ENCODE measurements around the gene DOK5.

DOK5 gene

GRCh38 chr20:54560357-54560756 lies 85.0 kb downstream of the DOK5 start:
- DNase-seq (ENCODE audit: low read depth) = no peak

GRCh38 chr20:54565255-54565654 lies 89.9 kb downstream of the DOK5 start:
- DNase-seq (ENCODE audit: low read depth) = no peak

- no peak for DNase-seq (ENCODE audit: low read depth)
Observed at GRCh38 chr20:54566031-54566688, 90.8 kb downstream of the DOK5 start.

GRCh38 chr20:54570561-54570960 lies 95.2 kb downstream of the DOK5 start:
- no peak for DNase-seq (ENCODE audit: low read depth)

GRCh38 chr20:54572665-54573435 lies 97.5 kb downstream of the DOK5 start:
- no peak for DNase-seq (ENCODE audit: low read depth)

- no peak for DNase-seq (ENCODE audit: low read depth)
Observed at GRCh38 chr20:54573838-54574237, 98.4 kb downstream of the DOK5 start.

GRCh38 chr20:54576518-54576917 lies 101.1 kb downstream of the DOK5 start:
- no peak for DNase-seq (ENCODE audit: low read depth)

- no peak for DNase-seq (ENCODE audit: low read depth)
Observed at GRCh38 chr20:54577637-54578036, 102.2 kb downstream of the DOK5 start.

- no peak for DNase-seq (ENCODE audit: low read depth)
Observed at GRCh38 chr20:54585217-54585616, 109.8 kb downstream of the DOK5 start.

- DNase-seq (ENCODE audit: low read depth) = no peak
Observed at GRCh38 chr20:54587408-54587807, 112.0 kb downstream of the DOK5 start.

- no peak for DNase-seq (ENCODE audit: low read depth)
Observed at GRCh38 chr20:54589402-54590030, 114.1 kb downstream of the DOK5 start.

- DNase-seq (ENCODE audit: low read depth) = no peak
Observed at GRCh38 chr20:54590856-54591255, 115.5 kb downstream of the DOK5 start.

- no peak for DNase-seq (ENCODE audit: low read depth)
Observed at GRCh38 chr20:54596651-54597050, 121.3 kb downstream of the DOK5 start.

- no peak for DNase-seq (ENCODE audit: low read depth)
Observed at GRCh38 chr20:54598352-54598751, 123.0 kb downstream of the DOK5 start.

GRCh38 chr20:54600634-54601033 lies 125.2 kb downstream of the DOK5 start:
- no peak for DNase-seq (ENCODE audit: low read depth)

- no peak for DNase-seq (ENCODE audit: low read depth)
Observed at GRCh38 chr20:54601831-54602515, 126.6 kb downstream of the DOK5 start.

- no peak for DNase-seq (ENCODE audit: low read depth)
Observed at GRCh38 chr20:54605319-54605718, 129.9 kb downstream of the DOK5 start.

- DNase-seq (ENCODE audit: low read depth) = no peak
Observed at GRCh38 chr20:54606380-54606779, 131.0 kb downstream of the DOK5 start.

GRCh38 chr20:54608039-54608745 lies 132.8 kb downstream of the DOK5 start:
- DNase-seq (ENCODE audit: low read depth) = no peak

- DNase-seq (ENCODE audit: low read depth) = no peak
Observed at GRCh38 chr20:54608943-54609342, 133.6 kb downstream of the DOK5 start.

GRCh38 chr20:54611708-54612412 lies 136.5 kb downstream of the DOK5 start:
- DNase-seq (ENCODE audit: low read depth) = no peak
